HepG2 (cell line): ENCODE results near the gene PTPRD. TPM values are rescaled to one million over a fixed set of nuclear protein-coding genes. Genes with fewer than 3 reads are reported as not detected.

Experiments used
- ATAC-seq: fragments of 200-7000 bp; cut with Tn5 transposase; 3 replicates; pipeline ENCODE4 v1.9.1; 2020; ENCODE audit warnings: mild to moderate bottlenecking, moderate library complexity
- BruUV-seq: library from RNA; stranded (reverse); fragments of 400-500 nt; replicated peaks from 2 replicates; lab custom pipeline; 2021; lab: Mats Ljungman, UMichigan
- CTCF ChIA-PET: fragments of 300-600 bp; formaldehyde crosslinking; extraction: SDS; loops from one replicate; lab custom pipeline; 2021; ENCODE audit warnings: low total read pairs, inconsistent platforms, low intra/inter-chr PET ratio; lab: Yijun Ruan, JAX
- POLR2A ChIA-PET: fragments of 350-600 bp; sonication (Branson Sonifier 250); formaldehyde crosslinking; loops from one replicate; lab custom pipeline; 2020; ENCODE audit warnings: antibody characterized with exemption, inconsistent platforms; lab: Yijun Ruan, JAX
- DNase-seq: peaks from one replicate; pipeline ENCODE4 v3.0.0-alpha.2; 2015; ENCODE audit warnings: low spot score
- FAIRE-seq: peaks from 3 replicates; lab custom pipeline; 2011; peaks lifted over from hg19 to GRCh38; lab: Jason Lieb, UNC
- H2AFZ ChIP-seq: one replicate; pipeline ENCODE4 v1.6.1; 2011; ENCODE audit warnings: low read length, inconsistent platforms
- H3K27ac ChIP-seq: fragments of 300-600 bp; 3 replicates; pipeline ENCODE4 v1.8.0; 2011; ENCODE audit warnings: mixed run types, mild to moderate bottlenecking, mixed read lengths, low read length, inconsistent platforms; ENCODE audit not compliant: insufficient read depth; ENCODE audit errors: extremely low read length
- H3K27me3 ChIP-seq, 2 experiments: fragments of 200-600 bp in 1 of 2; 2 replicates in 1 of 2; 3 replicates in 1 of 2; pipeline versions ENCODE4 v1.6.0 to v1.8.0; 2011; ENCODE audit warnings: low read length in 2 of 2, mild to moderate bottlenecking in 2 of 2, moderate library complexity in 2 of 2, inconsistent platforms in 1 of 2; ENCODE audit not compliant: insufficient read depth in 2 of 2, control insufficient read depth in 1 of 2
- H3K36me3 ChIP-seq, 2 experiments: fragments of 200-600 bp in 1 of 2; replicated peaks in 1 of 2; 2 replicates in 1 of 2; 3 replicates in 1 of 2; pipeline versions ENCODE4 v1.5.1 to v1.8.0; 2011; ENCODE audit warnings: low read length in 2 of 2, inconsistent platforms in 1 of 2; ENCODE audit not compliant: insufficient read depth in 2 of 2, control insufficient read depth in 1 of 2
- H3K4me1 ChIP-seq: 2 replicates; pipeline ENCODE4 v1.5.1; 2012; ENCODE audit warnings: low read length, inconsistent platforms; ENCODE audit not compliant: insufficient read depth
- H3K4me2 ChIP-seq: 2 replicates; pipeline ENCODE4 v1.6.0; 2011; ENCODE audit warnings: low read depth, low read length, inconsistent platforms
- H3K4me3 ChIP-seq, 3 experiments: fragments of 200-600 bp in 1 of 3; sonication (generic), shearing (Covaris generic) in 1 of 3; replicated peaks in 1 of 3; 2 replicates each; pipeline ENCODE4 v1.5.1; 2011 to 2016; ENCODE audit warnings: low read length in 3 of 3, inconsistent platforms in 2 of 3, low read depth in 2 of 3, mild to moderate bottlenecking in 2 of 3, control low read depth in 1 of 3, mixed read lengths in 1 of 3; ENCODE audit not compliant: insufficient read depth in 1 of 3
- H3K79me2 ChIP-seq: one replicate; pipeline ENCODE4 v1.6.1; 2011; ENCODE audit warnings: low read length, inconsistent platforms; ENCODE audit not compliant: insufficient read depth
- H3K9ac ChIP-seq: 2 replicates; pipeline ENCODE4 v1.6.0; 2011; ENCODE audit warnings: mild to moderate bottlenecking, low read depth, low read length, inconsistent platforms; ENCODE audit not compliant: insufficient read depth
- H3K9me3 ChIP-seq: 2 replicates; pipeline ENCODE4 v1.5.1; 2012; ENCODE audit warnings: mild to moderate bottlenecking, low read length
- H4K20me1 ChIP-seq: 2 replicates; pipeline ENCODE4 v1.6.0; 2011; ENCODE audit warnings: inconsistent platforms, mild to moderate bottlenecking, low read length, moderate library complexity; ENCODE audit not compliant: insufficient read depth
- ARNT ChIP-seq: fragments of 450-650 bp; IDR thresholded peaks from 2 replicates; pipeline ENCODE4 v1.6.1; 2017
- FLYWCH1 ChIP-seq: sonication (generic); formaldehyde crosslinking; IDR thresholded peaks from 2 replicates; pipeline ENCODE4 v1.8.1; 2023; ENCODE audit warnings: mild to moderate bottlenecking, missing genetic modification reagents
- FOXO1 ChIP-seq: sonication (generic); formaldehyde crosslinking; IDR thresholded peaks from 2 replicates; pipeline ENCODE4 v1.4.0; 2020; ENCODE audit warnings: missing genetic modification reagents
- FOXO4 ChIP-seq: sonication (generic); formaldehyde crosslinking; conservative IDR thresholded peaks from 2 replicates; pipeline ENCODE4 v1.8.1; 2023; ENCODE audit warnings: missing genetic modification reagents
- HCFC1 ChIP-seq: fragments of 150-350 bp; IDR thresholded peaks from 2 replicates; pipeline ENCODE4 v1.6.1; 2014; ENCODE audit warnings: low read depth, low read length
- PCBP1 ChIP-seq: fragments of 200-400 bp; formaldehyde crosslinking; IDR thresholded peaks from 2 replicates; pipeline ENCODE4 v1.6.1; 2017; ENCODE audit warnings: mild to moderate bottlenecking, low read depth, low read length, borderline replicate concordance
- SNAPC4 ChIP-seq: sonication (generic); formaldehyde crosslinking; IDR thresholded peaks from 2 replicates; pipeline ENCODE4 v1.4.0; 2020; ENCODE audit warnings: mild to moderate bottlenecking, missing genetic modification reagents
- SUZ12 ChIP-seq: fragments of 150-350 bp; IDR thresholded peaks from 2 replicates; pipeline ENCODE4 v1.6.1; 2014; ENCODE audit warnings: low read depth, low read length
- XRCC5 ChIP-seq: fragments of 200-400 bp; formaldehyde crosslinking; optimal IDR thresholded peaks from 2 replicates; pipeline ENCODE3; 2017; ENCODE audit warnings: mild to moderate bottlenecking, low read length
- ZNF251 ChIP-seq: sonication (generic); formaldehyde crosslinking; IDR thresholded peaks from 2 replicates; pipeline ENCODE4 v1.9.0; 2021; ENCODE audit warnings: mild to moderate bottlenecking, missing genetic modification reagents
- ZNF317 ChIP-seq: sonication (generic); formaldehyde crosslinking; IDR thresholded peaks from 2 replicates; pipeline ENCODE4 v1.5.0; 2020; ENCODE audit warnings: mild to moderate bottlenecking, missing genetic modification reagents
- ZNF841 ChIP-seq: sonication (generic); formaldehyde crosslinking; IDR thresholded peaks from 2 replicates; pipeline ENCODE4 v1.8.1; 2023; ENCODE audit warnings: missing genetic modification reagents, borderline replicate concordance
- WGBS: methylation state at CpG from one replicate; pipeline ENCODE4 v1.1.6; 2017; ENCODE audit warnings: low lambda C conversion rate; 5-methylcytosine and 5-hydroxymethylcytosine counted together
- in situ Hi-C: cut with HindIII; loops from 2 replicates; pipeline ENCODE4 v1.10.0; 2017; ENCODE audit warnings: low pct_unique_long_range_greater_than_20kb; ENCODE audit not compliant: extremely low pct_ligation_motif_present
- intact Hi-C: fragments of 100-400 bp; cut with micrococcal nuclease; formaldehyde crosslinking; loops from one replicate; pipeline ENCODE4 v1.10.0; 2022; ENCODE audit not compliant: unreplicated experiment
- polyA plus RNA-seq, 8 experiments: library from polyadenylated mRNA; depleted of rRNA in 3 of 8; stranded (reverse) in 7 of 8; unstranded in 1 of 8; fragments of >200 nt; fragmentation: Illumina TruSeq in 4 of 8; extraction: Trizol in 4 of 8; gene quantifications; 2 replicates each; pipeline versions ENCODE4 v1.2.1 to v1.2.3, GENCODE V29; 2011 to 2016; ENCODE audit warnings: low read depth in 4 of 8, missing spikeins in 1 of 8, mixed read lengths in 1 of 8; ENCODE audit not compliant: insufficient read depth in 1 of 8
- total RNA-seq, 5 experiments: library from RNA; depleted of rRNA; stranded (reverse); fragments of >200 nt; fragmentation: Illumina TruSeq; extraction: Trizol; gene quantifications; 2 replicates each; pipeline ENCODE4 v1.2.3, GENCODE V29; 2016; ENCODE audit warnings: low read depth in 1 of 5

The PTPRD gene
- total and polyA plus RNA-seq, 2 of the 13 experiments (the other 11 are each of a cell fraction or from before 2014, with no cell fraction given), result 0.05 TPM; not detected in 1

- no peak overlapping the region for H3K27ac ChIP-seq
- no peaks in the 10 kb centered on the region for H3K9me3 ChIP-seq
- no peak overlapping the region for H3K9ac ChIP-seq
- no peak for DNase-seq
- no peak for FAIRE-seq
- H3K79me2 ChIP-seq, result no peaks in the 10 kb centered on the region
- no peaks in the 10 kb centered on the region for H4K20me1 ChIP-seq
- intact Hi-C loops, result no loop called here
- 5% methylated on average over 5 of the region's 5 CpGs for WGBS
- in situ Hi-C loops, result no loop called here
- BruUV-seq, result no TSS peak
- H3K4me3 ChIP-seq, result no peak overlapping the region
- no peak overlapping the region for H3K4me2 ChIP-seq
- H3K4me1 ChIP-seq, result no peaks in the 10 kb centered on the region
- H3K36me3 ChIP-seq, result no peaks in the 10 kb centered on the region
- ChIA-PET POLR2A (no interaction called here), CTCF (no interaction called here)
- TF ChIP-seq FOXO4, result no peak
- no peak overlapping the region for H2AFZ ChIP-seq
- no peak for ATAC-seq
- no peaks in the 10 kb centered on the region for H3K27me3 ChIP-seq
These were observed 1770.2 kb downstream of the PTPRD start for GRCh38 chr9:8842402-8843193.

- ChIA-PET POLR2A (no interaction called here), CTCF (no interaction called here)
- ATAC-seq (no peak), DNase-seq (no peak), FAIRE-seq (no peak)
- Histone ChIP-seq H3K27me3 (no peaks in the 10 kb centered on the region), H3K4me3 (no peak overlapping the region), H4K20me1 (no peaks in the 10 kb centered on the region), H3K79me2 (no peaks in the 10 kb centered on the region), H3K36me3 (no peaks in the 10 kb centered on the region), H3K4me2 (no peak overlapping the region), H2AFZ (no peak overlapping the region), H3K4me1 (no peaks in the 10 kb centered on the region), H3K9me3 (no peaks in the 10 kb centered on the region), H3K27ac (no peak overlapping the region), H3K9ac (no peak overlapping the region)
- intact Hi-C loops, result no loop called here
- BruUV-seq, result no TSS peak
- in situ Hi-C loops, result no loop called here
- WGBS, result 2% methylated on average over 3 of the region's 3 CpGs
- TF ChIP-seq PCBP1 (no peak), HCFC1 (no peak), FOXO1 (CRISPR knock-in tag) (no peak), ZNF251 (no peak), XRCC5 (no peak), FLYWCH1 (CRISPR knock-in tag) (no peak), ZNF317 (CRISPR knock-in tag) (no peak), SNAPC4 (no peak), ZNF841 (CRISPR knock-in tag) (no peak), ARNT (no peak), SUZ12 (no peak)
These were observed 1774.7 kb downstream of the PTPRD start for GRCh38 chr9:8838136-8838535.
